Type B pancreatic cell (in vitro differentiated cells): ENCODE measurements around the gene MRTFA. TPM values are rescaled to one million over a fixed set of nuclear protein-coding genes. Genes with fewer than 3 reads are reported as not detected.
A peak's percentile ranks its signal among the peaks of the same experiment; 100 is the strongest.

Experiments
- DNase-seq: peaks from one replicate; pipeline ENCODE4 v3.0.0; 2021; ENCODE audit warnings: mixed read lengths; ENCODE audit not compliant: unreplicated experiment; ENCODE audit errors: extremely low spot score
- H3K27ac Mint-ChIP-seq: 2 replicates; pipeline ENCODE4 v1.8.0; 2021; ENCODE audit warnings: mild to moderate bottlenecking, mixed read lengths
- H3K27me3 Mint-ChIP-seq: 2 replicates; pipeline ENCODE4 v1.8.0; 2021; ENCODE audit warnings: mixed read lengths
- H3K36me3 Mint-ChIP-seq: 2 replicates; pipeline ENCODE4 v1.8.0; 2021; ENCODE audit warnings: mixed read lengths
- H3K4me1 Mint-ChIP-seq: one replicate; pipeline ENCODE4 v1.8.0; 2021; ENCODE audit warnings: mixed read lengths; ENCODE audit not compliant: unreplicated experiment
- H3K4me3 Mint-ChIP-seq: 2 replicates; pipeline ENCODE4 v1.8.0; 2021; ENCODE audit warnings: mild to moderate bottlenecking, mixed read lengths
- H3K9me3 Mint-ChIP-seq: 2 replicates; pipeline ENCODE4 v1.8.0; 2021; ENCODE audit warnings: mixed read lengths
- total RNA-seq: library from RNA; stranded (reverse); gene quantifications from 2 replicates; pipeline ENCODE4 v1.2.1, GENCODE V29; 2021; ENCODE audit warnings: low replicate concordance
- TF ChIP-seq, protein P1 (sequence below): fragments of 200-600 bp; sonication (generic); conservative IDR thresholded peaks from 2 replicates; pipeline ENCODE4 v1.5.0; 2021; ENCODE audit warnings: antibody characterized with exemption, mild to moderate bottlenecking

Gene MRTFA
- total RNA-seq, 1 donor from 2014 or later, result 49.8 TPM

- Mint-ChIP-seq H3K4me3 (no peak overlapping the region), H3K36me3 (peaks cover 18% of the 10 kb centered on the region), H3K9me3 (no peaks in the 10 kb centered on the region), H3K4me1 (peaks cover 7% of the 10 kb centered on the region), H3K27ac (peak overlapping the region; percentile 41), H3K27me3 (no peaks in the 10 kb centered on the region)
- no peak for DNase-seq
- TF ChIP-seq, protein P1, sequence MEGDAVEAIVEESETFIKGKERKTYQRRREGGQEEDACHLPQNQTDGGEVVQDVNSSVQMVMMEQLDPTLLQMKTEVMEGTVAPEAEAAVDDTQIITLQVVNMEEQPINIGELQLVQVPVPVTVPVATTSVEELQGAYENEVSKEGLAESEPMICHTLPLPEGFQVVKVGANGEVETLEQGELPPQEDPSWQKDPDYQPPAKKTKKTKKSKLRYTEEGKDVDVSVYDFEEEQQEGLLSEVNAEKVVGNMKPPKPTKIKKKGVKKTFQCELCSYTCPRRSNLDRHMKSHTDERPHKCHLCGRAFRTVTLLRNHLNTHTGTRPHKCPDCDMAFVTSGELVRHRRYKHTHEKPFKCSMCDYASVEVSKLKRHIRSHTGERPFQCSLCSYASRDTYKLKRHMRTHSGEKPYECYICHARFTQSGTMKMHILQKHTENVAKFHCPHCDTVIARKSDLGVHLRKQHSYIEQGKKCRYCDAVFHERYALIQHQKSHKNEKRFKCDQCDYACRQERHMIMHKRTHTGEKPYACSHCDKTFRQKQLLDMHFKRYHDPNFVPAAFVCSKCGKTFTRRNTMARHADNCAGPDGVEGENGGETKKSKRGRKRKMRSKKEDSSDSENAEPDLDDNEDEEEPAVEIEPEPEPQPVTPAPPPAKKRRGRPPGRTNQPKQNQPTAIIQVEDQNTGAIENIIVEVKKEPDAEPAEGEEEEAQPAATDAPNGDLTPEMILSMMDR, result no peak
Measured at GRCh38 chr22:40415531-40416266, 220.8 kb downstream of the MRTFA start.

GRCh38 chr22:40414838-40415505 is 221.5 kb downstream of the MRTFA start:
- TF ChIP-seq, protein P1, result no peak
- H3K27ac Mint-ChIP-seq, result peak overlapping the region; percentile 55
- peaks cover 7% of the 10 kb centered on the region for H3K4me1 Mint-ChIP-seq
- peaks cover 18% of the 10 kb centered on the region for H3K36me3 Mint-ChIP-seq
- no peak overlapping the region for H3K4me3 Mint-ChIP-seq
- H3K9me3 Mint-ChIP-seq, result no peaks in the 10 kb centered on the region
- no peak for DNase-seq
- no peaks in the 10 kb centered on the region for H3K27me3 Mint-ChIP-seq

- Mint-ChIP-seq H3K27ac (peak overlapping the region; percentile 36), H3K9me3 (no peaks in the 10 kb centered on the region)
Measured at GRCh38 chr22:40414311-40414710, 222.2 kb downstream of the MRTFA start.

DNA sequence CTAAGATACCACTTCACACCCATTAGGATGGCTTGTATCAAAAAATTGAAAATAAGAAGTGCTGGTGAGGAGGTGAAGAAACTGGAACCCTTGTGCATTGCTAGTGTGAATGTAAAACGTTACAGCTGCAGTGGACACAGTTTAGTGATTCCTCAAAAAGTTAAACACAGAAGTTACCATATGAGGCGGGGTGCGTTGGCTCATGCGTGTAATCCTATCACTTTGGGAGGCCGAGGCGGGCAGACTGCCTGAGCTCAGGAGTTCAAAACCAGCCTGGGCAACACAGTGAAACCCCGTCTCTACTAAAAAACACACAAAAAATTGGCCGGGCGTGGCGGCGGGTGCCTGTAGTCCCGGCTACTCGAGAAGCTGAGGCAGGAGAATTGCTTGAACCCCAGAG is 222.6 kb downstream of the MRTFA start:
- Mint-ChIP-seq H3K4me3 (no peak overlapping the region), H3K4me1 (peaks cover 7% of the 10 kb centered on the region), H3K27ac (peak overlapping the region; percentile 36), H3K36me3 (peaks cover 18% of the 10 kb centered on the region), H3K27me3 (no peaks in the 10 kb centered on the region), H3K9me3 (no peaks in the 10 kb centered on the region)
- DNase-seq, result no peak
- TF ChIP-seq, protein P1, result no peak

More at GRCh38 chr22:40414311-40414710, 222.2 kb downstream of the MRTFA start:
- peaks cover 7% of the 10 kb centered on the region for H3K4me1 Mint-ChIP-seq
- DNase-seq, result no peak
- TF ChIP-seq, protein P1, result no peak
- H3K36me3 Mint-ChIP-seq, result peaks cover 18% of the 10 kb centered on the region
- H3K27me3 Mint-ChIP-seq, result no peaks in the 10 kb centered on the region
- H3K4me3 Mint-ChIP-seq, result no peak overlapping the region

GRCh38 chr22:40412441-40412840 is 224.1 kb downstream of the MRTFA start:
- peaks cover 7% of the 10 kb centered on the region for H3K4me1 Mint-ChIP-seq
- H3K27me3 Mint-ChIP-seq, result no peaks in the 10 kb centered on the region
- H3K27ac Mint-ChIP-seq, result peak overlapping the region; percentile 72
- no peak for DNase-seq
- H3K36me3 Mint-ChIP-seq, result peaks cover 18% of the 10 kb centered on the region
- no peak overlapping the region for H3K4me3 Mint-ChIP-seq
- TF ChIP-seq, protein P1, result no peak
- H3K9me3 Mint-ChIP-seq, result no peaks in the 10 kb centered on the region
